Neuronal stem cell (in vitro differentiated cells): ENCODE results near the gene STXBP5L.

Experiments
- DNase-seq: peaks from one replicate; pipeline ENCODE4 v3.0.0-alpha.2; 2013; ENCODE audit warnings: low spot score
- H2AFZ ChIP-seq: one replicate; pipeline ENCODE4 v1.6.1; 2013; ENCODE audit warnings: mild to moderate bottlenecking, low read length, inconsistent platforms
- H2AK5ac ChIP-seq: 2 replicates; pipeline ENCODE4 v1.6.1; 2013; ENCODE audit warnings: low read depth, mild to moderate bottlenecking, inconsistent platforms, low read length, moderate library complexity, mixed read lengths
- H2BK120ac ChIP-seq: 2 replicates; pipeline ENCODE4 v1.6.1; 2013; ENCODE audit warnings: low read depth, mild to moderate bottlenecking, inconsistent platforms, low read length, moderate library complexity, mixed read lengths
- H2BK12ac ChIP-seq: one replicate; pipeline ENCODE4 v1.6.1; 2013; ENCODE audit warnings: low read length, inconsistent platforms
- H2BK15ac ChIP-seq: 2 replicates; pipeline ENCODE4 v1.6.1; 2013; ENCODE audit warnings: mild to moderate bottlenecking, low read length, inconsistent platforms, mixed read lengths
- H2BK5ac ChIP-seq: one replicate; pipeline ENCODE4 v1.6.1; 2013; ENCODE audit warnings: inconsistent platforms, mild to moderate bottlenecking, low read length, moderate library complexity
- H3K14ac ChIP-seq: one replicate; pipeline ENCODE4 v1.6.1; 2013; ENCODE audit warnings: low read length, inconsistent platforms
- H3K18ac ChIP-seq: 2 replicates; pipeline ENCODE4 v1.6.1; 2013; ENCODE audit warnings: low read length, inconsistent platforms
- H3K23ac ChIP-seq: 2 replicates; pipeline ENCODE4 v1.6.1; 2013; ENCODE audit warnings: low read depth, mild to moderate bottlenecking, mixed read lengths, low read length, inconsistent platforms; ENCODE audit not compliant: poor library complexity
- H3K27ac ChIP-seq: replicated peaks from 3 replicates; pipeline ENCODE4 v1.5.1; 2013; ENCODE audit warnings: low read length, inconsistent platforms
- H3K27me3 ChIP-seq, 3 experiments: 2 replicates each; pipeline ENCODE4 v1.6.1; 2013; ENCODE audit warnings: low read length in 3 of 3, mild to moderate bottlenecking in 2 of 3, inconsistent platforms in 1 of 3, low read depth in 1 of 3, mixed read lengths in 1 of 3, moderate library complexity in 1 of 3; ENCODE audit not compliant: control insufficient read depth in 3 of 3, insufficient read depth in 3 of 3
- H3K36me3 ChIP-seq, 2 donors: replicated peaks in 1 of 2; 2 replicates each; pipeline ENCODE4 v1.6.1; 2013; ENCODE audit warnings: low read length in 2 of 2; ENCODE audit not compliant: control insufficient read depth in 2 of 2, insufficient read depth in 2 of 2
- H3K4ac ChIP-seq: 2 replicates; pipeline ENCODE4 v1.6.1; 2013; ENCODE audit warnings: inconsistent platforms, mild to moderate bottlenecking, low read length, moderate library complexity
- H3K4me1 ChIP-seq, 2 donors: 1 replicate in 1 of 2; 2 replicates in 1 of 2; pipeline ENCODE4 v1.6.1; 2013; ENCODE audit warnings: low read length in 2 of 2, low read depth in 1 of 2; ENCODE audit not compliant: control insufficient read depth in 2 of 2, insufficient read depth in 1 of 2
- H3K4me2 ChIP-seq: one replicate; pipeline ENCODE4 v1.6.1; 2013; ENCODE audit warnings: mild to moderate bottlenecking, low read length, inconsistent platforms; ENCODE audit not compliant: insufficient read depth, poor library complexity, severe bottlenecking
- H3K4me3 ChIP-seq, 2 donors: 2 replicates each; pipeline ENCODE4 v1.5.1; 2013; ENCODE audit warnings: low read length in 2 of 2, mild to moderate bottlenecking in 2 of 2, inconsistent platforms in 1 of 2, moderate library complexity in 1 of 2
- H3K79me1 ChIP-seq: one replicate; pipeline ENCODE4 v1.6.1; 2013; ENCODE audit warnings: low read depth, mild to moderate bottlenecking, inconsistent platforms, low read length, moderate library complexity
- H3K9ac ChIP-seq: one replicate; pipeline ENCODE4 v1.6.1; 2013; ENCODE audit warnings: mild to moderate bottlenecking, low read depth, low read length, inconsistent platforms; ENCODE audit not compliant: poor library complexity
- H3K9me3 ChIP-seq, 2 donors: replicated peaks in 1 of 2; 2 replicates each; pipeline versions ENCODE3 to v1.6.1; 2013; ENCODE audit warnings: low read length in 2 of 2, mild to moderate bottlenecking in 2 of 2, inconsistent platforms in 1 of 2, low read depth in 1 of 2, mixed read lengths in 1 of 2, moderate library complexity in 1 of 2; ENCODE audit not compliant: control insufficient read depth in 2 of 2, insufficient read depth in 1 of 2
- H4K8ac ChIP-seq: one replicate; pipeline ENCODE4 v1.6.1; 2013; ENCODE audit warnings: low read depth, mild to moderate bottlenecking, inconsistent platforms, low read length, moderate library complexity
- H4K91ac ChIP-seq: one replicate; pipeline ENCODE4 v1.6.1; 2013; ENCODE audit warnings: low read length, low read depth, mild to moderate bottlenecking, inconsistent platforms; ENCODE audit not compliant: poor library complexity
- WGBS, 2 donors: extraction: QIAGEN DNeasy Blood & Tissue Kit; methylation state at CpG; one replicate each; pipeline ENCODE4 v1.1.7; 2013; ENCODE audit warnings: missing lambda C conversion rate in 2 of 2, mixed read lengths in 1 of 2; ENCODE audit not compliant: insufficient read length in 2 of 2, insufficient replicate concordance in 1 of 2; ENCODE audit errors: extremely low coverage in 2 of 2; 5-methylcytosine and 5-hydroxymethylcytosine counted together

The STXBP5L gene

DNA sequence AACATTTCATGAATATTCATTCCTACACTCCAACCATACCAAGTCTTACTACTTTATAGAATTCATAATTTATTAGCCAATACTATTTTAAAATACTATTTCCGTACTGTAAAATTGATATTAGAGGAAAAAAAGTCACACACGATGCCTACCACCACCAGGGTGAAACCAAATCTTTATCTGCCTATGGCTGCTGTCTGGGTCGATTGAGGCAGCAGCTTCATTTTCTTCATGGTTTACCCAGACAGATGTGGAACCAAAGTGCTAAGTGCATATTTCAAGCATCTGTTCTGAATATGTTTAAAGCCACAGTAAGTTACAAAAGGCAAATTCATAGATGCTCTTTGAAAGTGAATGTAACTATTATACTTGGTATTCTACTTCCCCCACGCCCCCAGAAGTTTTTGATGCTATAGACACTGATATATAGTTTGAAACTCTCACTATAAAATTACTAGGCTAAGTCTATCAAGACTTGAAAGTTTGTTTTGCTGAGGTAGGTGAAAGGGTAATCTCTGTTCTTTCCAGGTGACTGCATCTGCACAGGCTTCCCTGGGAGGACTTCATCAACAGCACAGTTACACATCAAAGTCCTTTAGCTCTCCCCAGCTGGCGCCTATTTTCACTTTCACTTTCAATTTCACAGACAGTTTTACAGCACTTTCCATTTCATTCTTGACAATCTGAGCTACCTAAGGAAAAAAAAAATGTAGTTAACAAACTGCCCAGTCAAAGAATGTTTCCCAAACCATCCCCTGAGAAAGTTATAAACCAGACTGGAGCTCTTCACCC is 523.9 kb downstream of the STXBP5L start:
- Histone ChIP-seq H2BK120ac (no peak overlapping the region), H2AFZ (no peak overlapping the region), H3K79me1 (no peaks in the 10 kb centered on the region), H3K9ac (no peak overlapping the region), H3K27ac (no peak overlapping the region), H2BK5ac (no peak overlapping the region), H3K23ac (no peak overlapping the region), H3K4me2 (no peak overlapping the region), H4K8ac (no peak overlapping the region), H2AK5ac (no peak overlapping the region), H3K27me3 (no peaks in the 10 kb centered on the region), H2BK12ac (no peak overlapping the region), H3K18ac (no peak overlapping the region), H4K91ac (no peak overlapping the region), H3K4ac (no peak overlapping the region), H3K4me1 (no peaks in the 10 kb centered on the region), H3K9me3 (peaks cover 0 to 4% of the 10 kb centered on the region in 2 donors), H3K14ac (no peak overlapping the region), H2BK15ac (no peak overlapping the region), H3K36me3 (peaks cover 12 to 93% of the 10 kb centered on the region in 2 donors), H3K4me3 (no peak overlapping the region)
- no CpG with 5 or more reads among the region's 5 CpGs for whole genome bisulfite sequencing, 2 donors
- DNase-seq: no peak

DNA sequence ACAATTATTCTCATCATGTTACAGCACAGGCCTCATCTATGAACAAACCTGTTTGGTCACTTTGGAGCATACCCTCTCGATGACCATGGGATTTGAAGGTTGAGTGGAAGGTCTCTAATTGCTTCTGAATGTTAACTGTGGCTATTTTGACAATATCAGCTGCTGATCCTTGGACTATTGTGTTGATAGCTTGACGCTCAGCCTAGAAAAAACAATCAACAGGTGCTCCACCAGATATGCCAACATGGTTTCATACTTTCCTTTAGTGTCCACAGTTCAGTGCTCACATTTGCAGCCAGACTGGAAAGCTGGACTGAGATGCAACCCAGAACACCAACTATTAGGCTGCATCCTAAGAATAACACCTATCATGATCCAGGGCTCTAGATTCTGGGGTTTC is 528.1 kb downstream of the STXBP5L start:
- Histone ChIP-seq H3K9ac (no peak overlapping the region), H4K91ac (no peak overlapping the region), H3K23ac (no peak overlapping the region), H3K4ac (no peak overlapping the region), H3K18ac (no peak overlapping the region), H3K14ac (no peak overlapping the region), H3K4me2 (no peak overlapping the region), H3K27me3 (no peaks in the 10 kb centered on the region), H2BK12ac (no peak overlapping the region), H2AFZ (no peak overlapping the region), H3K4me3 (no peak overlapping the region), H4K8ac (no peak overlapping the region), H2BK5ac (no peak overlapping the region), H2BK15ac (no peak overlapping the region), H2AK5ac (no peak overlapping the region), H3K36me3 (peaks cover 7 to 97% of the 10 kb centered on the region in 2 donors), H2BK120ac (no peak overlapping the region), H3K27ac (no peak overlapping the region), H3K9me3 (no peaks in the 10 kb centered on the region), H3K4me1 (no peaks in the 10 kb centered on the region), H3K79me1 (no peaks in the 10 kb centered on the region)
- DNase-seq: no peak
- WGBS, 2 donors: no CpG with 5 or more reads among the region's 2 CpGs

DNA sequence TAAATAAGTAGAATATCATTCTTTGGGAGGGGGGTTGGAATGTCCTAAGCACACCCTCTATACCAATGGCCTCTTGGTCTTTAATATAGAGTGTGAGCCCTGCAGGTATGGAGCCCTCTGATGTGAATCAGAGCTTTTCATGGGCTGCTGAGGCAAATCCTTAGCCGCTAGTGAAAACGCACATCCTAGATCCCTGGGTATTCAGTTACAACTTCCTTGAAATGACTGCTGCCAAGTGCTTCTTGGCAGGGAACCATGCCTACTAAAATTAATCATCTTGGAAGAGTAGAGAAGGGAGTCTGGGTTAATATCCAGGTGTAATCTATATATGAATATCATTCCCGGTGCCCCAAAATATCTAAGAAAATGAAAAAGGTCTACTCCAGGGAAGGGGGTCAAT is 528.6 kb downstream of the STXBP5L start:
- no peak overlapping the region for H3K27ac ChIP-seq
- peaks cover 7 to 97% of the 10 kb centered on the region in 2 donors for H3K36me3 ChIP-seq
- H3K9me3 ChIP-seq: no peaks in the 10 kb centered on the region

DNA sequence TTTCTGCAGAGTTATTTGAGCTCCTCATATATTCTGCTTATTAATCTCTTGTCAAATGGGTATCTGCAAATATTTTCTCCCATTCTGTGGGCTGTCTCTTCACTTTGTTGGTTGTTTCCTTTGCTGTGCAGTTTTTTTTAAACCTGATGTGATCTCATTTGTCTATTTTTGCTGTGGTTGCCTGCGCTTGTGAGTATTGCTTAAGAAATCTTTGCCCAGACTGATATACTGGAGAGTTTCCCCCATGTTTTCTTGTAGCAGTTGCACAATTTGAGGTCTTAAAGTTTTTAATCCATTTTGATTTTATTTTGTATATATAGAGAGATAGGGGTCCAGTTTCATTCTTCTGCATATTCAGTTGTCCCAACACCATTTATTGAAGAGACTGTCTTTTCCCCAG is 535.5 kb downstream of the STXBP5L start:
- no peaks in the 10 kb centered on the region for H3K27me3 ChIP-seq
- H3K18ac ChIP-seq: no peak overlapping the region
- no peak overlapping the region for H4K91ac ChIP-seq
- no peak overlapping the region for H3K14ac ChIP-seq
- H4K8ac ChIP-seq: no peak overlapping the region
- H2BK12ac ChIP-seq: no peak overlapping the region
- peaks cover 0 to 22% of the 10 kb centered on the region in 2 donors for H3K9me3 ChIP-seq
- WGBS, 2 donors: no CpG with 5 or more reads among the region's 1 CpG
- H2BK15ac ChIP-seq: no peak overlapping the region
- H2AK5ac ChIP-seq: no peak overlapping the region
- H3K4me2 ChIP-seq: no peak overlapping the region
- H3K4ac ChIP-seq: no peak overlapping the region
- H3K23ac ChIP-seq: no peak overlapping the region
- H3K4me1 ChIP-seq: no peaks in the 10 kb centered on the region
- H2BK120ac ChIP-seq: no peak overlapping the region
- H2BK5ac ChIP-seq: no peak overlapping the region
- no peak overlapping the region for H3K9ac ChIP-seq
- H3K27ac ChIP-seq: no peak overlapping the region
- no peak overlapping the region for H3K4me3 ChIP-seq
- peaks cover 0 to 82% of the 10 kb centered on the region in 2 donors for H3K36me3 ChIP-seq
- DNase-seq: no peak
- H2AFZ ChIP-seq: no peak overlapping the region
- H3K79me1 ChIP-seq: no peaks in the 10 kb centered on the region

More for the DNA sequence above, 528.6 kb downstream of the STXBP5L start:
- H4K91ac ChIP-seq: no peak overlapping the region
- DNase-seq: no peak
- H2BK120ac ChIP-seq: no peak overlapping the region
- H3K4me2 ChIP-seq: no peak overlapping the region
- H3K4me3 ChIP-seq: no peak overlapping the region
- H4K8ac ChIP-seq: no peak overlapping the region
- no peak overlapping the region for H3K23ac ChIP-seq
- H2BK15ac ChIP-seq: no peak overlapping the region
- H3K9ac ChIP-seq: no peak overlapping the region
- H3K4ac ChIP-seq: no peak overlapping the region
- H3K14ac ChIP-seq: no peak overlapping the region
- no peak overlapping the region for H2AFZ ChIP-seq
- H2AK5ac ChIP-seq: no peak overlapping the region
- H3K18ac ChIP-seq: no peak overlapping the region
- no peaks in the 10 kb centered on the region for H3K27me3 ChIP-seq
- H2BK12ac ChIP-seq: no peak overlapping the region
- no peak overlapping the region for H2BK5ac ChIP-seq
- no peaks in the 10 kb centered on the region for H3K4me1 ChIP-seq
- no peaks in the 10 kb centered on the region for H3K79me1 ChIP-seq
- no CpG with 5 or more reads among the region's 3 CpGs for WGBS, 2 donors
